Activated T-cell treated with anti-CD3 and anti-CD28 coated beads for 48 hours (primary cell): ENCODE results near the gene MIXL1.
"Not testable (repeated sequence)": the region's sequence is repeated elsewhere in the genome, so short reads cannot be mapped to it uniquely, and the experiment has no call there.

Source experiments
- DNase-seq: peaks from one replicate; pipeline ENCODE4 v3.0.0-alpha.2; 2020; ENCODE audit warnings: low read depth

Gene MIXL1

GRCh38 chr1:226215239-226215638, 8.2 kb upstream of the MIXL1 start:
- DNase-seq = no peak

- DNase-seq = no peak
These were observed 7.4 kb upstream of the MIXL1 start for GRCh38 chr1:226216056-226216455.

- DNase-seq = no peak
These were observed 6.2 kb upstream of the MIXL1 start for GRCh38 chr1:226217273-226217672.

GRCh38 chr1:226220473-226221189, 2.8 kb upstream of the MIXL1 start:
- no peak for DNase-seq

GRCh38 chr1:226222686-226223085, 778 bp upstream of the MIXL1 start:
- DNase-seq = no peak

- DNase-seq = peak; percentile 8
These were observed 351 bp downstream of the MIXL1 start for GRCh38 chr1:226223786-226224244.

- DNase-seq = no peak
These were observed 3.1 kb downstream of the MIXL1 start for GRCh38 chr1:226226601-226227000.

GRCh38 chr1:226233293-226233692, 9.8 kb downstream of the MIXL1 start:
- no peak for DNase-seq

GRCh38 chr1:226233806-226234205, 10.3 kb downstream of the MIXL1 start:
- no peak for DNase-seq

- no peak for DNase-seq
These were observed 13.4 kb downstream of the MIXL1 start for GRCh38 chr1:226236826-226237225.

GRCh38 chr1:226239421-226239820, 16.0 kb downstream of the MIXL1 start:
- no peak for DNase-seq

- DNase-seq = no peak
These were observed 24.6 kb downstream of the MIXL1 start for GRCh38 chr1:226248091-226248490.

GRCh38 chr1:226248796-226249195, 25.3 kb downstream of the MIXL1 start:
- DNase-seq = no peak

- no peak for DNase-seq
These were observed 27.0 kb downstream of the MIXL1 start for GRCh38 chr1:226250511-226250910.

- not testable (repeated sequence) for DNase-seq
These were observed 29.4 kb downstream of the MIXL1 start for GRCh38 chr1:226252841-226253240.

- DNase-seq = no peak
These were observed 30.5 kb downstream of the MIXL1 start for GRCh38 chr1:226253933-226254332.

- no peak for DNase-seq
These were observed 31.9 kb downstream of the MIXL1 start for GRCh38 chr1:226255380-226255779.

- no peak for DNase-seq
These were observed 38.4 kb downstream of the MIXL1 start for GRCh38 chr1:226261818-226262217.

- DNase-seq = no peak
These were observed 45.1 kb downstream of the MIXL1 start for GRCh38 chr1:226268421-226269124.

- not testable (repeated sequence) for DNase-seq
These were observed 48.9 kb downstream of the MIXL1 start for GRCh38 chr1:226272233-226272902.

GRCh38 chr1:226274138-226274537, 50.7 kb downstream of the MIXL1 start:
- no peak for DNase-seq

GRCh38 chr1:226276077-226276682, 52.7 kb downstream of the MIXL1 start:
- no peak for DNase-seq
